OCI-LY1 (cell line): ENCODE results near the gene SEMA3D.

Source experiments
- H2AFZ ChIP-seq: fragments of 200-600 bp; sonication (generic), shearing (Covaris generic); 2 replicates; pipeline ENCODE4 v1.6.0; 2014; ENCODE audit warnings: antibody characterized with exemption, mild to moderate bottlenecking, low read length
- H3F3A ChIP-seq: fragments of 200-600 bp; sonication (generic), shearing (Covaris generic); 2 replicates; pipeline ENCODE4 v1.6.0; 2014; ENCODE audit warnings: mild to moderate bottlenecking, antibody characterized with exemption, low read length, moderate library complexity; ENCODE audit not compliant: insufficient read depth
- H3K27ac ChIP-seq: fragments of 200-600 bp; sonication (generic); 2 replicates; pipeline ENCODE4 v1.5.1; 2014; ENCODE audit warnings: low read length, mixed run types, mild to moderate bottlenecking, low read depth; ENCODE audit not compliant: poor library complexity, severe bottlenecking
- H3K27me3 ChIP-seq: fragments of 200-600 bp; sonication (generic); 2 replicates; pipeline ENCODE4 v1.6.0; 2014; ENCODE audit warnings: antibody characterized with exemption, mild to moderate bottlenecking, low read length, moderate library complexity; ENCODE audit not compliant: insufficient read depth
- H3K36me3 ChIP-seq: fragments of 200-600 bp; sonication (generic); 2 replicates; pipeline ENCODE4 v1.6.1; 2014; ENCODE audit warnings: mild to moderate bottlenecking, antibody characterized with exemption, low read length, moderate library complexity, mixed read lengths; ENCODE audit not compliant: insufficient read depth
- H3K4me1 ChIP-seq: fragments of 200-600 bp; sonication (generic); 2 replicates; pipeline ENCODE4 v1.5.1; 2014; ENCODE audit warnings: mild to moderate bottlenecking, low read length, moderate library complexity; ENCODE audit not compliant: insufficient read depth, severe bottlenecking
- H3K4me2 ChIP-seq: fragments of 200-600 bp; sonication (generic), shearing (Covaris generic); 2 replicates; pipeline ENCODE4 v1.6.1; 2014; ENCODE audit warnings: low read length
- H3K4me3 ChIP-seq: fragments of 200-600 bp; sonication (generic); 2 replicates; pipeline ENCODE4 v1.5.1; 2014; ENCODE audit warnings: low read length, low read depth, mild to moderate bottlenecking, mixed read lengths; ENCODE audit not compliant: poor library complexity, severe bottlenecking
- H3K79me2 ChIP-seq: fragments of 200-600 bp; shearing (Covaris generic); 2 replicates; pipeline ENCODE4 v1.6.1; 2016; ENCODE audit warnings: mixed run types, low read length, mixed read lengths; ENCODE audit not compliant: insufficient read depth
- H3K9ac ChIP-seq: fragments of 200-600 bp; sonication (generic), shearing (Covaris generic); 2 replicates; pipeline ENCODE4 v1.6.1; 2014; ENCODE audit warnings: mild to moderate bottlenecking, low read length, mixed read lengths
- H3K9me2 ChIP-seq: fragments of 200-600 bp; sonication (generic), shearing (Covaris generic); 2 replicates; pipeline ENCODE4 v1.6.1; 2014; ENCODE audit warnings: low read depth, mild to moderate bottlenecking, low read length, mixed read lengths
- H3K9me3 ChIP-seq: fragments of 200-600 bp; shearing (Covaris generic); 2 replicates; pipeline ENCODE4 v1.6.1; 2014; ENCODE audit warnings: low read length, mixed read lengths
- H4K20me1 ChIP-seq: fragments of 200-600 bp; sonication (generic), shearing (Covaris generic); 2 replicates; pipeline ENCODE4 v1.6.0; 2016; ENCODE audit warnings: mild to moderate bottlenecking, low read length; ENCODE audit not compliant: insufficient read depth
- EZH2 ChIP-seq: fragments of 200-600 bp; sonication (generic), shearing (Covaris generic); IDR thresholded peaks from 2 replicates; pipeline ENCODE4 v1.8.0; 2017; ENCODE audit warnings: borderline replicate concordance, mixed run types, mild to moderate bottlenecking, antibody characterized with exemption, low read length, moderate library complexity, mixed read lengths
- TF ChIP-seq, protein P1 (sequence below): fragments of 200-600 bp; sonication (generic), shearing (Covaris generic); IDR thresholded peaks from 2 replicates; pipeline ENCODE4 v1.5.1; 2017; ENCODE audit warnings: mild to moderate bottlenecking, antibody characterized with exemption, low read length, moderate library complexity, mixed read lengths

SEMA3D gene

DNA sequence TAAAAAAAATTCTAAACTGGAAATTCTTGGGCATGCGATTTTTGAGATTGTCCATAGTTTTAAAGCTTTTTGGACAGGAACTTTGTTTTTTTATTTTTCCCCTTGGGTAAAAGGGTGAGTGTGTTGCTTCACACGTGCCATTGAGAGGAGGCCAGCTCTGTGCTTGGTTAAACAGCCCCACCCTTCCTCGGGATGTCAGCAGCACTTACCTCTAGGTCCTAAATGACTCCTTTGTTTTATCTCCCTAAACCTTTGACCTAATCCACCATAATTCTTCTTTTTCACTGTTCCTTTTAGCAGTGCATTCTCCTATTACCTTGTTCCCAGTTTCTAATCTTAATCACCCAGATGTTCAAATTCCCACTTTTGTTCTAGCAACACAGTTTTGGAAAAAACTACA lies 83.5 kb downstream of the SEMA3D start:
- Histone ChIP-seq H3K9me2 (no peaks in the 10 kb centered on the region), H3K9ac (no peak overlapping the region), H3K27ac (no peak overlapping the region), H2AFZ (no peak overlapping the region), H3K4me3 (no peak overlapping the region), H3K27me3 (no peaks in the 10 kb centered on the region), H3K4me1 (no peaks in the 10 kb centered on the region), H3K4me2 (no peak overlapping the region), H3K9me3 (no peaks in the 10 kb centered on the region), H3F3A (no peaks in the 10 kb centered on the region), H3K79me2 (no peaks in the 10 kb centered on the region), H4K20me1 (no peaks in the 10 kb centered on the region), H3K36me3 (no peaks in the 10 kb centered on the region)
- TF ChIP-seq, protein P1, sequence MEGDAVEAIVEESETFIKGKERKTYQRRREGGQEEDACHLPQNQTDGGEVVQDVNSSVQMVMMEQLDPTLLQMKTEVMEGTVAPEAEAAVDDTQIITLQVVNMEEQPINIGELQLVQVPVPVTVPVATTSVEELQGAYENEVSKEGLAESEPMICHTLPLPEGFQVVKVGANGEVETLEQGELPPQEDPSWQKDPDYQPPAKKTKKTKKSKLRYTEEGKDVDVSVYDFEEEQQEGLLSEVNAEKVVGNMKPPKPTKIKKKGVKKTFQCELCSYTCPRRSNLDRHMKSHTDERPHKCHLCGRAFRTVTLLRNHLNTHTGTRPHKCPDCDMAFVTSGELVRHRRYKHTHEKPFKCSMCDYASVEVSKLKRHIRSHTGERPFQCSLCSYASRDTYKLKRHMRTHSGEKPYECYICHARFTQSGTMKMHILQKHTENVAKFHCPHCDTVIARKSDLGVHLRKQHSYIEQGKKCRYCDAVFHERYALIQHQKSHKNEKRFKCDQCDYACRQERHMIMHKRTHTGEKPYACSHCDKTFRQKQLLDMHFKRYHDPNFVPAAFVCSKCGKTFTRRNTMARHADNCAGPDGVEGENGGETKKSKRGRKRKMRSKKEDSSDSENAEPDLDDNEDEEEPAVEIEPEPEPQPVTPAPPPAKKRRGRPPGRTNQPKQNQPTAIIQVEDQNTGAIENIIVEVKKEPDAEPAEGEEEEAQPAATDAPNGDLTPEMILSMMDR: no peak
- TF ChIP-seq EZH2: no peak

DNA sequence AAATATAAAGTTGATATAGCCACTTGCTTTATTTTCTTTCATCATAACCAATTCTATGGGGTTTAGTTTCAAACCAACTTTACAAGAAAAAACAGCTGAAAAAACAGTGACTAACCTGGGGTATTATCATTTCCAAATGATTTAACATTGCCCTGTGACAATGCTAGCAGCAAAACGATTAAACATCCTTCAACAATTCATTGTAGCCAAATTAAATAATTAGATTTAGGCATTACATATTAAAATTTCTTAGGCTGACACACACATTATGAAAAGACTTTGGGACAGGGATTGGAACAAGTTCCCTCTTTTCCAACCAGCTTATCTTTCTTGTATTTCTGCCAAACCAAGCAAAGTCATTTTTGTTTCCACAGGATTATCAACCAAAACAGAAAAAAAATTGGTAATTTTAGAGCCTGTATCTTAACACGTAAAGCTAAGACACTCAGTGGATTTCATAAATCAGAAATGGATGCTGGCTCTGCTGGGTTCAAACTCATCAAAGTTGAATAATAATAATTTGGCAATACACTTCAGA lies 84.0 kb downstream of the SEMA3D start:
- no peak overlapping the region for H3K4me3 ChIP-seq
- H3K4me1 ChIP-seq: no peaks in the 10 kb centered on the region
- H3K79me2 ChIP-seq: no peaks in the 10 kb centered on the region
- no peaks in the 10 kb centered on the region for H3K27me3 ChIP-seq
- H3K4me2 ChIP-seq: no peak overlapping the region
- no peak overlapping the region for H2AFZ ChIP-seq
- H3F3A ChIP-seq: no peaks in the 10 kb centered on the region
- no peaks in the 10 kb centered on the region for H3K36me3 ChIP-seq
- no peaks in the 10 kb centered on the region for H3K9me3 ChIP-seq
- no peaks in the 10 kb centered on the region for H3K9me2 ChIP-seq
- H3K27ac ChIP-seq: no peak overlapping the region
- H4K20me1 ChIP-seq: no peaks in the 10 kb centered on the region
- no peak overlapping the region for H3K9ac ChIP-seq
- no peak for TF ChIP-seq EZH2
- TF ChIP-seq, protein P1: no peak

DNA sequence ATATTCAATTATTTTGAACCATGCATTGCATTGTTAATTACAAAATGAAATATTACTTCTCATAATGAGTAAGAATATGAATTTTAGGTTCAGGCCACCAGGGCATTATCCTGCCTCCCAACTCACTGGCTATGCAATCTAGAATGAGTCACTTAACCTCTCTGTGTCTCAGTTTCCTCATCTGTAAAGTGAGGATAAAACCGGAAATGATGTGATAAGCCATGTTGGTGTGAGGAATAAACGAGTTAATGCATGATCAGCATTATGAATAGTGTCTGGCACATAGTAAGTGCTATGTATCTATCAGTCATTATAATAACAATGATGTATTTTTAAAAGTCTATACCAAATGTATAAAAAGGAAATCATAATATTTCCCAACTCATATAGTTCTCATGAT lies 85.5 kb downstream of the SEMA3D start:
- Histone ChIP-seq H3K9me2 (no peaks in the 10 kb centered on the region), H3K27ac (no peak overlapping the region), H3K79me2 (no peaks in the 10 kb centered on the region), H4K20me1 (no peaks in the 10 kb centered on the region), H3K36me3 (no peaks in the 10 kb centered on the region), H3F3A (no peaks in the 10 kb centered on the region), H2AFZ (no peak overlapping the region), H3K9ac (no peak overlapping the region), H3K4me1 (no peaks in the 10 kb centered on the region), H3K9me3 (no peaks in the 10 kb centered on the region), H3K27me3 (no peaks in the 10 kb centered on the region), H3K4me2 (no peak overlapping the region), H3K4me3 (no peak overlapping the region)
- TF ChIP-seq EZH2: no peak
- TF ChIP-seq, protein P1: no peak
